OCI-LY1 (cell line): ENCODE measurements around the gene RASAL3.
"Not testable (repeated sequence)": the region's sequence is repeated elsewhere in the genome, so short reads cannot be mapped to it uniquely, and the experiment has no call there.

Experiments used
- H2AFZ ChIP-seq: fragments of 200-600 bp; sonication (generic), shearing (Covaris generic); 2 replicates; pipeline ENCODE4 v1.6.0; 2014; ENCODE audit warnings: antibody characterized with exemption, mild to moderate bottlenecking, low read length
- H3F3A ChIP-seq: fragments of 200-600 bp; sonication (generic), shearing (Covaris generic); 2 replicates; pipeline ENCODE4 v1.6.0; 2014; ENCODE audit warnings: mild to moderate bottlenecking, antibody characterized with exemption, low read length, moderate library complexity; ENCODE audit not compliant: insufficient read depth
- H3K27ac ChIP-seq: fragments of 200-600 bp; sonication (generic); 2 replicates; pipeline ENCODE4 v1.5.1; 2014; ENCODE audit warnings: low read length, mixed run types, mild to moderate bottlenecking, low read depth; ENCODE audit not compliant: poor library complexity, severe bottlenecking
- H3K27me3 ChIP-seq: fragments of 200-600 bp; sonication (generic); 2 replicates; pipeline ENCODE4 v1.6.0; 2014; ENCODE audit warnings: antibody characterized with exemption, mild to moderate bottlenecking, low read length, moderate library complexity; ENCODE audit not compliant: insufficient read depth
- H3K36me3 ChIP-seq: fragments of 200-600 bp; sonication (generic); 2 replicates; pipeline ENCODE4 v1.6.1; 2014; ENCODE audit warnings: mild to moderate bottlenecking, antibody characterized with exemption, low read length, moderate library complexity, mixed read lengths; ENCODE audit not compliant: insufficient read depth
- H3K4me1 ChIP-seq: fragments of 200-600 bp; sonication (generic); 2 replicates; pipeline ENCODE4 v1.5.1; 2014; ENCODE audit warnings: mild to moderate bottlenecking, low read length, moderate library complexity; ENCODE audit not compliant: insufficient read depth, severe bottlenecking
- H3K4me2 ChIP-seq: fragments of 200-600 bp; sonication (generic), shearing (Covaris generic); 2 replicates; pipeline ENCODE4 v1.6.1; 2014; ENCODE audit warnings: low read length
- H3K4me3 ChIP-seq: fragments of 200-600 bp; sonication (generic); 2 replicates; pipeline ENCODE4 v1.5.1; 2014; ENCODE audit warnings: low read length, low read depth, mild to moderate bottlenecking, mixed read lengths; ENCODE audit not compliant: poor library complexity, severe bottlenecking
- H3K79me2 ChIP-seq: fragments of 200-600 bp; shearing (Covaris generic); 2 replicates; pipeline ENCODE4 v1.6.1; 2016; ENCODE audit warnings: mixed run types, low read length, mixed read lengths; ENCODE audit not compliant: insufficient read depth
- H3K9ac ChIP-seq: fragments of 200-600 bp; sonication (generic), shearing (Covaris generic); 2 replicates; pipeline ENCODE4 v1.6.1; 2014; ENCODE audit warnings: mild to moderate bottlenecking, low read length, mixed read lengths
- H3K9me2 ChIP-seq: fragments of 200-600 bp; sonication (generic), shearing (Covaris generic); 2 replicates; pipeline ENCODE4 v1.6.1; 2014; ENCODE audit warnings: low read depth, mild to moderate bottlenecking, low read length, mixed read lengths
- H3K9me3 ChIP-seq: fragments of 200-600 bp; shearing (Covaris generic); 2 replicates; pipeline ENCODE4 v1.6.1; 2014; ENCODE audit warnings: low read length, mixed read lengths
- H4K20me1 ChIP-seq: fragments of 200-600 bp; sonication (generic), shearing (Covaris generic); 2 replicates; pipeline ENCODE4 v1.6.0; 2016; ENCODE audit warnings: mild to moderate bottlenecking, low read length; ENCODE audit not compliant: insufficient read depth
- EZH2 ChIP-seq: fragments of 200-600 bp; sonication (generic), shearing (Covaris generic); IDR thresholded peaks from 2 replicates; pipeline ENCODE4 v1.8.0; 2017; ENCODE audit warnings: borderline replicate concordance, mixed run types, mild to moderate bottlenecking, antibody characterized with exemption, low read length, moderate library complexity, mixed read lengths
- TF ChIP-seq, protein P1 (sequence below): fragments of 200-600 bp; sonication (generic), shearing (Covaris generic); IDR thresholded peaks from 2 replicates; pipeline ENCODE4 v1.5.1; 2017; ENCODE audit warnings: mild to moderate bottlenecking, antibody characterized with exemption, low read length, moderate library complexity, mixed read lengths

The RASAL3 gene

DNA sequence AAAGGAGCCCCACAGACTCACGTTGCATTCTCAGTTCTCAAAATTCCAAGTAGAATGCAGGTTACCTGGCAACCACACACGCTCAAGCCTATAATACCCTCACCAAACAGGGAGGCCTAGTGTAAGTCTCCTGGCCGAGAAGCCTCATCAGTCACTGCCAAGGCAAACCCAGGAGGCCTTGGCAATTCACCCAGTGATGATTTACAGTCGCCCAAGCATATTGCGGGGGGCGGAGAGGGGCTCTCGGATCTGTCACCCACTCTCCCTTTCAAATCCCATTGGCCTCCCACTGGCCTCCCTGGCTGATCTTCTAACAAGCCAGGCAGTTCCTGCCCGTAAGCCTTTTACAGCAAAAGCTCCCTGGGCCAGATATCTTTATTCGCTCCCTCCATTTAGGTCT, 46.6 kb downstream of the RASAL3 start:
- peaks cover 47% of the 10 kb centered on the region for H3K36me3 ChIP-seq

GRCh38 chr19:15412832-15413231, 51.5 kb downstream of the RASAL3 start:
- no peak for TF ChIP-seq EZH2
- TF ChIP-seq, protein P1, sequence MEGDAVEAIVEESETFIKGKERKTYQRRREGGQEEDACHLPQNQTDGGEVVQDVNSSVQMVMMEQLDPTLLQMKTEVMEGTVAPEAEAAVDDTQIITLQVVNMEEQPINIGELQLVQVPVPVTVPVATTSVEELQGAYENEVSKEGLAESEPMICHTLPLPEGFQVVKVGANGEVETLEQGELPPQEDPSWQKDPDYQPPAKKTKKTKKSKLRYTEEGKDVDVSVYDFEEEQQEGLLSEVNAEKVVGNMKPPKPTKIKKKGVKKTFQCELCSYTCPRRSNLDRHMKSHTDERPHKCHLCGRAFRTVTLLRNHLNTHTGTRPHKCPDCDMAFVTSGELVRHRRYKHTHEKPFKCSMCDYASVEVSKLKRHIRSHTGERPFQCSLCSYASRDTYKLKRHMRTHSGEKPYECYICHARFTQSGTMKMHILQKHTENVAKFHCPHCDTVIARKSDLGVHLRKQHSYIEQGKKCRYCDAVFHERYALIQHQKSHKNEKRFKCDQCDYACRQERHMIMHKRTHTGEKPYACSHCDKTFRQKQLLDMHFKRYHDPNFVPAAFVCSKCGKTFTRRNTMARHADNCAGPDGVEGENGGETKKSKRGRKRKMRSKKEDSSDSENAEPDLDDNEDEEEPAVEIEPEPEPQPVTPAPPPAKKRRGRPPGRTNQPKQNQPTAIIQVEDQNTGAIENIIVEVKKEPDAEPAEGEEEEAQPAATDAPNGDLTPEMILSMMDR, result no peak
- Histone ChIP-seq H3K27me3 (no peaks in the 10 kb centered on the region), H3F3A (no peaks in the 10 kb centered on the region), H3K4me2 (no peak overlapping the region), H2AFZ (no peak overlapping the region), H3K79me2 (peaks cover 91% of the 10 kb centered on the region), H3K9ac (no peak overlapping the region; the same call in 1 of the 2 replicates), H3K4me1 (peaks cover 39% of the 10 kb centered on the region), H3K9me2 (no peaks in the 10 kb centered on the region), H4K20me1 (no peaks in the 10 kb centered on the region), H3K27ac (no peak overlapping the region), H3K36me3 (peaks cover 60% of the 10 kb centered on the region), H3K4me3 (no peak overlapping the region), H3K9me3 (no peaks in the 10 kb centered on the region)

More for the DNA sequence above, 46.6 kb downstream of the RASAL3 start:
- H3K9me2 ChIP-seq, result no peaks in the 10 kb centered on the region
- H3K4me1 ChIP-seq, result peaks cover 51% of the 10 kb centered on the region
- no peak for TF ChIP-seq EZH2
- TF ChIP-seq, protein P1, result no peak
- no peaks in the 10 kb centered on the region for H3K27me3 ChIP-seq
- no peak overlapping the region for H2AFZ ChIP-seq
- peak overlapping the region; percentile 98 for H3K4me3 ChIP-seq
- no peaks in the 10 kb centered on the region for H3K9me3 ChIP-seq
- H3K27ac ChIP-seq, result peak overlapping the region; percentile 45
- no peaks in the 10 kb centered on the region for H3F3A ChIP-seq
- peak overlapping the region; percentile 98 for H3K9ac ChIP-seq
- H4K20me1 ChIP-seq, result no peaks in the 10 kb centered on the region
- H3K79me2 ChIP-seq, result peaks cover 54% of the 10 kb centered on the region
- H3K4me2 ChIP-seq, result peak overlapping the region; percentile 99

DNA sequence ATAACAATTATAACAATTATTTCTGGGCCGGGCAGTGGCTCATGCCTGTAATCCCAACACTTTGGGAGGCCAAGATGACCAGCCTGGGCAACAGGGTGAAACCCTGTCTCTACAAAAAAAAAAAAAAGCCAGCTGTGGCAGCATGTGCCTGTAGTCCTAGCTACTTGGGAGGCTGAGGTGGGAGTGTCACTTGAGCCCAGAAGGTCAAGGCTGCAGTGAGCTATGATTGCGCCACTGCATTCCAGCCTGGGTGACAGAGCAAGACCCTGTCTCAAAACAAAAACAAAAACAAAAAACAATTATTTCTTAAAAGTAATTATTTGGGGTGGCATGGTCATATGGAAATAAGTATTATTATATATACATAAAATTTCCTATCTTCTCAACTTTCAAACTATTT, 53.0 kb downstream of the RASAL3 start:
- not testable (repeated sequence) for H3K4me2 ChIP-seq, H3F3A ChIP-seq, H3K9me3 ChIP-seq, H3K4me3 ChIP-seq, H4K20me1 ChIP-seq, H2AFZ ChIP-seq, H3K9me2 ChIP-seq, H3K9ac ChIP-seq, H3K27me3 ChIP-seq, H3K27ac ChIP-seq
- Histone ChIP-seq H3K36me3 (peaks cover 65% of the 10 kb centered on the region), H3K79me2 (peaks cover 91% of the 10 kb centered on the region), H3K4me1 (peaks cover 24% of the 10 kb centered on the region)

GRCh38 chr19:15404780-15405211, 59.5 kb downstream of the RASAL3 start:
- Histone ChIP-seq H3K79me2 (peaks cover 57% of the 10 kb centered on the region), H3K36me3 (peaks cover 85% of the 10 kb centered on the region)

More at GRCh38 chr19:15404780-15405211, 59.5 kb downstream of the RASAL3 start:
- Histone ChIP-seq H2AFZ (no peak overlapping the region), H3K9ac (no peak overlapping the region), H3K4me2 (no peak overlapping the region), H4K20me1 (no peaks in the 10 kb centered on the region), H3K27me3 (no peaks in the 10 kb centered on the region), H3K4me1 (peaks cover 6% of the 10 kb centered on the region), H3F3A (no peaks in the 10 kb centered on the region), H3K4me3 (no peak overlapping the region), H3K27ac (no peak overlapping the region), H3K9me2 (no peaks in the 10 kb centered on the region), H3K9me3 (no peaks in the 10 kb centered on the region)
- TF ChIP-seq, protein P1, result no peak
- no peak for TF ChIP-seq EZH2
